ENCODE measurements around the gene MROH8. TPM values are rescaled to one million over a fixed set of nuclear protein-coding genes. Genes with fewer than 3 reads are reported as not detected.

Gene MROH8
- total RNA-seq, 1 donor from 2014 or later: not detected

DNA sequence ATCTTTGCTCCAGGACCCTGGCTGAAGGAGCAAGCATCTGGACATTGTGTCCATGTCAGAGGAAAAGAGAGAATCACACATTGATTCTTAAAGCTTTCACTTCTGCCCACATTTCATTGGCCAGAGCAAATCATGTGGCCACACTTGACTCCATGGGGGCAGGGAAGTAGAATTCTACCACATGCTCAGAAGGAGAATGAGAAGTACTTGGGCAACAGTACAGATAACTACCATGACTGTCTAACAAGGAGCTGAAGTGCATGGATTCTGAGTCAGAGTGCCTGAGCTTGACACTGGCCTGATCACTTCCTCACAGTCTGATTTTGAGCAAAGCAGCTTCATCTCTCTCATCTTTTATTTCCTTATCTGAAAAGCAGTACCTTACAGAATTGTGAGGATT is 43.7 kb upstream of the MROH8 start:
- Histone ChIP-seq H3K4me3 (no peak overlapping the region), H3K27me3 (no peaks in the 10 kb centered on the region), H3K27ac (no peak overlapping the region), H3K36me3 (peaks cover 31 to 48% of the 10 kb centered on the region in 2 donors), H3K4me1 (peaks cover 10 to 28% of the 10 kb centered on the region in 2 donors), H3K9me3 (no peaks in the 10 kb centered on the region)
- intact Hi-C loops (cut with DNase I): no loop called here
- no peak for DNase-seq (ENCODE audit: low spot score in 2 of 2)
- TF ChIP-seq, protein P1, sequence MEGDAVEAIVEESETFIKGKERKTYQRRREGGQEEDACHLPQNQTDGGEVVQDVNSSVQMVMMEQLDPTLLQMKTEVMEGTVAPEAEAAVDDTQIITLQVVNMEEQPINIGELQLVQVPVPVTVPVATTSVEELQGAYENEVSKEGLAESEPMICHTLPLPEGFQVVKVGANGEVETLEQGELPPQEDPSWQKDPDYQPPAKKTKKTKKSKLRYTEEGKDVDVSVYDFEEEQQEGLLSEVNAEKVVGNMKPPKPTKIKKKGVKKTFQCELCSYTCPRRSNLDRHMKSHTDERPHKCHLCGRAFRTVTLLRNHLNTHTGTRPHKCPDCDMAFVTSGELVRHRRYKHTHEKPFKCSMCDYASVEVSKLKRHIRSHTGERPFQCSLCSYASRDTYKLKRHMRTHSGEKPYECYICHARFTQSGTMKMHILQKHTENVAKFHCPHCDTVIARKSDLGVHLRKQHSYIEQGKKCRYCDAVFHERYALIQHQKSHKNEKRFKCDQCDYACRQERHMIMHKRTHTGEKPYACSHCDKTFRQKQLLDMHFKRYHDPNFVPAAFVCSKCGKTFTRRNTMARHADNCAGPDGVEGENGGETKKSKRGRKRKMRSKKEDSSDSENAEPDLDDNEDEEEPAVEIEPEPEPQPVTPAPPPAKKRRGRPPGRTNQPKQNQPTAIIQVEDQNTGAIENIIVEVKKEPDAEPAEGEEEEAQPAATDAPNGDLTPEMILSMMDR (IDR thresholded peaks at IDR 0.05): no peak

DNA sequence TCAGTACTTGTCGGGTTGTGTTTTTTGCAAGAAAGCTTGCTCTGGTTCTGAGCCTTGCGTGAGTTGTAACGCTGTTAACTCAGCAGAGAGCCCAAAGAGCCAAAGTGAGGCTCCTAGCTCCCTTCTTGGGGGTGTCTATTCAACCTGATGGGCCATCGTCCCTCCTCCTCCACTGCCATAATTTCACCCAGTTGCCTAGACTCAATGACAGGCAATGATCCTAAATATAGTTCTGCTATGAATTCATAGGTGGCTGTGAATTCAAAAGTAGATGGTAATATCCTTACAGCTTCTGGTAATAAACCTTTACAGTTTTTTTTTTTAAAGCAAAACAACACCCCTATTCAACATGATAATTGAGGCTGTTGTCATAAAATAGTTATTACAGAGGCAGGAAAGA is 42.7 kb upstream of the MROH8 start:
- H3K36me3 ChIP-seq: peaks cover 34 to 53% of the 10 kb centered on the region in 2 donors
- H3K4me3 ChIP-seq: no peak overlapping the region
- TF ChIP-seq, protein P1 (IDR thresholded peaks at IDR 0.05): no peak
- no peaks in the 10 kb centered on the region for H3K27me3 ChIP-seq
- peaks cover 6 to 18% of the 10 kb centered on the region in 2 donors for H3K4me1 ChIP-seq
- H3K27ac ChIP-seq: peak overlapping the region; percentile 19 to 55
- no peak for DNase-seq (ENCODE audit: low spot score in 2 of 2)
- intact Hi-C loops (cut with DNase I): no loop called here
- no peaks in the 10 kb centered on the region for H3K9me3 ChIP-seq

DNA sequence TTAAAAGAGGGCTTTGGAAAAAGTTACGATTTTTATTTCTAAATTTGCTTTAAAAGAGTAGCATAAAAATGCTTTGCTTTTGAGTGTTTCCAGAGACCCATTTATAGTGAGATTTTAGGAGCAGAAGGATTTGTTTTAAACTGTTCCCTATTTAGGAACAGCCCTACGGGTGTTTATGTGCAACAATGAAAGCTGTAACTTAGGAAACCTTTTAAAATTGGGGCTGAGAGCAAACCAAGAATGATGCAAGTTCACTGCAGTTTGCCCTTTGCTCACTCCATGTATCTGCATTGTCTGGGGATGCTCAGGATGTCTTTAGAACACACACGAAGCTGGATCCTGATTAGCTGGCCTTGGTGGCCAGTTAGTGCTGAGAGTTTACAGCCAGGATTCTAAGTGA is 41.4 kb upstream of the MROH8 start:
- TF ChIP-seq, protein P1 (IDR thresholded peaks at IDR 0.05): no peak
- H3K36me3 ChIP-seq: peaks cover 38 to 55% of the 10 kb centered on the region in 2 donors
- peaks cover 5 to 12% of the 10 kb centered on the region in 2 donors for H3K4me1 ChIP-seq
- H3K9me3 ChIP-seq: no peaks in the 10 kb centered on the region
- H3K27me3 ChIP-seq: no peaks in the 10 kb centered on the region
- no peak for DNase-seq (ENCODE audit: low spot score in 2 of 2)
- H3K4me3 ChIP-seq: no peak overlapping the region
- intact Hi-C loops (cut with DNase I): no loop called here
- H3K27ac ChIP-seq: peak overlapping the region; percentile 17 to 55

DNA sequence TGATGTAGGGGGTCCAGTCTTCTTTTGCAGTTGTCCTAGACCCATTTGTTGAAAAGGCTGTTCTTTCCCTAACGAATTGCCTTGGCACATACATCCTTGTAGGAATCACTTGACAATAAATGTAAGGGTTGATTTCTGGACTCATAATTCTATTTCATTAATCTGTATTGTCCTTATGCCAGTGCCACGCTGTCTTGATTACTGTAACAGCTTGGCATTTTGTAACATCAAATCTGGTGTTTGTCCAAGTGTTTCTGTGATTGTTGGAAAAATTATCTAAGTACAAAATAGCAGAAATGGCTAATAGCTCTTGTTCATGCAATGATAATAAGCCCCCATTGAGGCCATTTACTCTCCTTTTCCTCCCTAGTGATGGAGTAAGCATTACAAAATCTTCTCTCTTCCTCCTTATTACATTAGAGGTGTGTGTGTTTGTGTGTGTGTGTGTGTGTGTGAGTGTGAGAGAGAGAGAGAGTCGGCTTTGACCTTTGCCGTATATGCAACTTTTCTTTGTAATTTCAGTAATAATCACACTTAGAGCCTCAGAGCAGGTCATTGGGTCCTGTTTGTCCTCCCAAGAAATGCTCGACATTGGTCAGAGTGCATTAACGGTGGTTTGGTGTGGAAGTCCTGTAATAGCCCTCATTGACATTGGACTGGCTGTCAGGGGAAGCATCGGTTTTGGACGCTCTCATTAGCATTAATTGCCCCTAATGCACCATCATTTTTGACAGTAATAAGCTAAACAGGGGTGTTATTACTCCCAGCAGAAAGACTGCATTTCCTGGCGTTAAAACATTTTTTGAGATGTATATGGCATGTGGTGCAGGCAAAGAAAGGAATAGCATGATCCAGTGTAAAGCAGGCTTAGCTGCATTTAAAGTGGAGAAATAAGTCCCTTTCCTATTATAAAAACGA is 40.7 kb upstream of the MROH8 start:
- no peaks in the 10 kb centered on the region for H3K27me3 ChIP-seq
- H3K4me3 ChIP-seq: no peak overlapping the region
- DNase-seq (ENCODE audit: low spot score in 2 of 2): no peak
- peaks cover 5 to 12% of the 10 kb centered on the region in 2 donors for H3K4me1 ChIP-seq
- peaks cover 31 to 47% of the 10 kb centered on the region in 2 donors for H3K36me3 ChIP-seq
- no peaks in the 10 kb centered on the region for H3K9me3 ChIP-seq
- TF ChIP-seq, protein P1 (IDR thresholded peaks at IDR 0.05): no peak
- peak overlapping the region; percentile 17 to 55 for H3K27ac ChIP-seq
- intact Hi-C loops (cut with DNase I): no loop called here

DNA sequence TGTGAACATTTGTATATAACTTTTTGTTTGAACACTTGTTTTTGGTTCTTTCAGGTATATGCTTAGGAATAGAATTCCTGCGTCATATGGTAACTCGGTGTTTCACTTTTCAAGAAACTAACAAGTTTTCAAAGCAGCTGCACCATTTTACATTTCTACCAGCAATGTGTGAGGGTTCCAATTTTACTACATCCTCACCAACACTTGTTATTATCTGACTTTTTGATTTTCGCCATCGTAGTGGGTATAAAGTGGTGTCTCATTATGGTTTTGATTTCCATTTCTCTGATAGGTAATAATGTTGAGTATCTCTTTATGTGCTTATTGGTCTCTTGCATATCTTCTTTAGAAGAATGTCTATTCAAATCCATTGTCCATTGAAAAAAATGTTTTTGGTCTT is 39.6 kb upstream of the MROH8 start:
- H3K27me3 ChIP-seq: no peaks in the 10 kb centered on the region
- peaks cover 23 to 45% of the 10 kb centered on the region in 2 donors for H3K36me3 ChIP-seq
- no peak overlapping the region for H3K27ac ChIP-seq
- intact Hi-C loops (cut with DNase I): no loop called here
- H3K9me3 ChIP-seq: no peaks in the 10 kb centered on the region
- peaks cover 5 to 8% of the 10 kb centered on the region in 2 donors for H3K4me1 ChIP-seq
- TF ChIP-seq, protein P1 (IDR thresholded peaks at IDR 0.05): no peak
- no peak for DNase-seq (ENCODE audit: low spot score in 2 of 2)
- H3K4me3 ChIP-seq: no peak overlapping the region
